ENCODE measurements around the gene HLA-DRB5. TPM values are rescaled to one million over a fixed set of nuclear protein-coding genes. Genes with fewer than 3 reads are reported as not detected.

Gene HLA-DRB5
- not detected in 2 replicates for total RNA-seq

DNA sequence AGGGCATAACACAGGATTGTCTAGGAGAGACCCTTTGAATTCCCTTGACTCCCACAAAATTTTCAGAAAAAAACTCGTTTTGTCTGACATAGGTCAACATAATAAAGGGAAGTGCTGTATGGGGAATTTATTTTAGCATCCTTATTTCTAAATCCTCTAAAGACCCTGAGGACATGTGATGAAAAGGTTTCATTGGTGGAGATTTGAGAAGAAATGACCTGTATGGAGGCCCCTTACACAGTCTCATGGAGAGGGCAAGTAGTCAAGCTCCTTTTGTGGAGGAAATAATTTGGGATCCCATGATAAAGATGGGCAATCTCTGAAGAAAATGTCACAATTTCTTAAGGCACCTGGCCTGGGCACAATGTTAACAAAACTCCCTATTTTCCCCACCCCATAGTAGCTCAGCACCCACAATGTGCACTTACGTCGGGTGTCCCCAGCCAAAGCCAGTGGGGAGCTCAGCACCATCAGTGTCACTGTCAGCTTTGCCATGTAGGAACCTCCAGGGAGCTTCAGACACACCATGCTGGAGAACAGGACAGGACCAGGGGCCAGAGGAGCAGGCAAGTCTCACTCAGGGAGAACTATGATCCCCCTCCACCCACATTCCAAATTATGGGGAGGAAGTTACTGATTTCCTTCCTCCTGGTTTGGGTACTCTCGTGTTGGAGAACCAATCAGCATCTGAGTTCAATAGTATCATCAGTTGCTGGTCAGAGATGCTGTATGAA lies at the start of gene HLA-DRB5:
HLA-DRB5 (minus strand) TSS at position 591 of the 734 bp plus-strand sequence; CDS start at position 528, 63 bp downstream.

Other genes starting within 250 kb of the HLA-DRB5 start
- gene TSBP1, start 158.4 kb downstream of the HLA-DRB5 start, total RNA-seq: not detected in 2 replicates
- not detected in 2 replicates for gene BTNL2, start 123.1 kb downstream of the HLA-DRB5 start, total RNA-seq
- gene HLA-DRA, start 90.4 kb downstream of the HLA-DRB5 start, total RNA-seq: 0.07 and 5.2 TPM in 2 replicates
- 1.3 TPM in 1 of 2 replicates, not detected in the other for gene HLA-DRB1, start 59.6 kb upstream of the HLA-DRB5 start, total RNA-seq
- gene HLA-DQA1, start 107.1 kb upstream of the HLA-DRB5 start, total RNA-seq: 0.20 TPM in 1 of 2 replicates, not detected in the other
- gene HLA-DQB1, start 136.4 kb upstream of the HLA-DRB5 start, total RNA-seq: not detected in 2 replicates
- not detected in 2 replicates for gene HLA-DQA2, start 211.1 kb upstream of the HLA-DRB5 start, total RNA-seq
- not detected in 2 replicates for gene HLA-DQB2, start 233.2 kb upstream of the HLA-DRB5 start, total RNA-seq